ENCODE measurements around the gene RPS25.
"Not testable (repeated sequence)": the region's sequence is repeated elsewhere in the genome, so short reads cannot be mapped to it uniquely, and the experiment has no call there.

Gene RPS25

GRCh38 chr11:118980191-118980881, 37.8 kb downstream of the RPS25 start:
- no peaks in the 10 kb centered on the region for H3K9me3 ChIP-seq (ENCODE audit: control insufficient read depth, insufficient read depth, low read length)
- peaks cover 6% of the 10 kb centered on the region for H3K27me3 ChIP-seq (ENCODE audit: control insufficient read depth, insufficient read depth, low read length)
- no peaks in the 10 kb centered on the region for H3K36me3 ChIP-seq (ENCODE audit: control insufficient read depth, insufficient read depth, low read length)
- H3K4me3 ChIP-seq (ENCODE audit: low read depth, low read length) = peak overlapping the region; percentile 28
- H3K9ac ChIP-seq (ENCODE audit: low read depth, low read length) = no peak overlapping the region
- H3K4me1 ChIP-seq (ENCODE audit: control insufficient read depth, insufficient read depth, low read length) = peaks cover 15% of the 10 kb centered on the region

GRCh38 chr11:118979434-118979833, 38.7 kb downstream of the RPS25 start:
- Histone ChIP-seq H3K9ac (ENCODE audit: low read depth, low read length) (no peak overlapping the region), H3K9me3 (ENCODE audit: control insufficient read depth, insufficient read depth, low read length) (no peaks in the 10 kb centered on the region), H3K27me3 (ENCODE audit: control insufficient read depth, insufficient read depth, low read length) (peaks cover 6% of the 10 kb centered on the region), H3K4me1 (ENCODE audit: control insufficient read depth, insufficient read depth, low read length) (peaks cover 11% of the 10 kb centered on the region), H3K4me3 (ENCODE audit: low read depth, low read length) (no peak overlapping the region), H3K36me3 (ENCODE audit: control insufficient read depth, insufficient read depth, low read length) (no peaks in the 10 kb centered on the region)

- Histone ChIP-seq H3K36me3 (ENCODE audit: control insufficient read depth, insufficient read depth, low read length) (no peaks in the 10 kb centered on the region), H3K4me1 (ENCODE audit: control insufficient read depth, insufficient read depth, low read length) (peaks cover 11% of the 10 kb centered on the region), H3K27me3 (ENCODE audit: control insufficient read depth, insufficient read depth, low read length) (peaks cover 4% of the 10 kb centered on the region), H3K4me3 (ENCODE audit: low read depth, low read length) (no peak overlapping the region), H3K9ac (ENCODE audit: low read depth, low read length) (no peak overlapping the region), H3K9me3 (ENCODE audit: control insufficient read depth, insufficient read depth, low read length) (no peaks in the 10 kb centered on the region)
Measured at GRCh38 chr11:118975771-118976709, 42.1 kb downstream of the RPS25 start.

- Histone ChIP-seq H3K36me3 (ENCODE audit: control insufficient read depth, insufficient read depth, low read length) (no peaks in the 10 kb centered on the region), H3K4me1 (ENCODE audit: control insufficient read depth, insufficient read depth, low read length) (no peaks in the 10 kb centered on the region), H3K9ac (ENCODE audit: low read depth, low read length) (no peak overlapping the region), H3K27me3 (ENCODE audit: control insufficient read depth, insufficient read depth, low read length) (no peaks in the 10 kb centered on the region), H3K9me3 (ENCODE audit: control insufficient read depth, insufficient read depth, low read length) (no peaks in the 10 kb centered on the region), H3K4me3 (ENCODE audit: low read depth, low read length) (no peak overlapping the region)
Measured at GRCh38 chr11:118973985-118974384, 44.2 kb downstream of the RPS25 start.

GRCh38 chr11:118971646-118972045, 46.5 kb downstream of the RPS25 start, which contains the start of gene FOXR1:
FOXR1 (plus strand) TSS chr11:118971761; CDS start chr11:118971932, 171 bp downstream.
- no peaks in the 10 kb centered on the region for H3K36me3 ChIP-seq (ENCODE audit: control insufficient read depth, insufficient read depth, low read length)
- no peak within 1 kb of the TSS for H3K4me3 ChIP-seq (ENCODE audit: low read depth, low read length)
- H3K4me1 ChIP-seq (ENCODE audit: control insufficient read depth, insufficient read depth, low read length) = no peaks in the 10 kb centered on the region
- H3K27me3 ChIP-seq (ENCODE audit: control insufficient read depth, insufficient read depth, low read length) = no peaks in the 10 kb centered on the region
- H3K9ac ChIP-seq (ENCODE audit: low read depth, low read length) = no peak within 1 kb of the TSS
- no peaks in the 10 kb centered on the region for H3K9me3 ChIP-seq (ENCODE audit: control insufficient read depth, insufficient read depth, low read length)

- H3K36me3 ChIP-seq (ENCODE audit: control insufficient read depth, insufficient read depth, low read length); H3K4me1 ChIP-seq (ENCODE audit: control insufficient read depth, insufficient read depth, low read length); H3K4me3 ChIP-seq (ENCODE audit: low read depth, low read length); H3K9me3 ChIP-seq (ENCODE audit: control insufficient read depth, insufficient read depth, low read length); H3K9ac ChIP-seq (ENCODE audit: low read depth, low read length); H3K27me3 ChIP-seq (ENCODE audit: control insufficient read depth, insufficient read depth, low read length): not testable (repeated sequence)
Measured at GRCh38 chr11:118969508-118969907, 48.6 kb downstream of the RPS25 start.

All from iPS-15b (cell line).